Left ventricle myocardium inferior (tissue), 1 donor: ENCODE measurements around the gene PLAC1. TPM values are rescaled to one million over a fixed set of nuclear protein-coding genes. Genes with fewer than 3 reads are reported as not detected.

Experiments used
- DNase-seq: peaks from one replicate; pipeline ENCODE4 v3.0.0-alpha.2; 2020
- H3K27ac ChIP-seq: fragments of 200-600 bp; replicated peaks from 2 replicates; pipeline ENCODE4 v1.8.0; 2021
- H3K27me3 ChIP-seq: fragments of 200-600 bp; 2 replicates; pipeline ENCODE4 v1.8.0; 2021; ENCODE audit warnings: low read depth
- H3K36me3 ChIP-seq: fragments of 200-600 bp; 2 replicates; pipeline ENCODE4 v1.8.0; 2021
- H3K4me1 ChIP-seq: fragments of 200-600 bp; 2 replicates; pipeline ENCODE4 v1.8.0; 2021
- H3K4me3 ChIP-seq: fragments of 200-600 bp; 2 replicates; pipeline ENCODE4 v1.8.0; 2021; ENCODE audit warnings: mild to moderate bottlenecking, moderate library complexity
- H3K9me3 ChIP-seq: fragments of 200-600 bp; replicated peaks from 2 replicates; pipeline ENCODE4 v1.8.0; 2021
- CTCF ChIP-seq: fragments of 200-600 bp; IDR thresholded peaks from 2 replicates; pipeline ENCODE4 v1.8.0; 2021; ENCODE audit warnings: antibody characterized with exemption, mild to moderate bottlenecking, borderline replicate concordance
- intact Hi-C: fragments of 100-400 bp; cut with micrococcal nuclease; formaldehyde crosslinking; loops from one replicate; pipeline ENCODE4 v1.11.0; 2022
- total RNA-seq: library from RNA; stranded (reverse); fragmentation: NEBNext Ultra II Directional; extraction: Animal tissue kit (Norgen Biotek cat#: 25700); gene quantifications from one replicate; pipeline ENCODE4 v1.2.1, GENCODE V29; 2021
- donor health status: DM: no; HTN: yes; CAD: no; lungs with severe emphysema.

The PLAC1 gene
- total RNA-seq, 1 donor from 2014 or later: not detected

- no peak for DNase-seq
- intact Hi-C loops: no loop called here
- Histone ChIP-seq H3K9me3 (no peaks in the 10 kb centered on the region), H3K36me3 (no peaks in the 10 kb centered on the region), H3K27me3 (no peaks in the 10 kb centered on the region), H3K4me1 (no peaks in the 10 kb centered on the region), H3K27ac (no peak overlapping the region), H3K4me3 (no peak overlapping the region)
- no peak for TF ChIP-seq CTCF
Measured at GRCh38 chrX:134685668-134686067, 27.4 kb upstream of the PLAC1 start.

GRCh38 chrX:134684956-134685355, 26.7 kb upstream of the PLAC1 start:
- no peak for DNase-seq
- Histone ChIP-seq H3K4me3 (no peak overlapping the region), H3K27ac (no peak overlapping the region), H3K36me3 (no peaks in the 10 kb centered on the region), H3K9me3 (no peaks in the 10 kb centered on the region), H3K27me3 (no peaks in the 10 kb centered on the region), H3K4me1 (no peaks in the 10 kb centered on the region)
- no peak for TF ChIP-seq CTCF
- intact Hi-C loops: no loop called here

- no peaks in the 10 kb centered on the region for H3K4me1 ChIP-seq
- TF ChIP-seq CTCF: no peak
- DNase-seq: no peak
- no peaks in the 10 kb centered on the region for H3K36me3 ChIP-seq
- H3K9me3 ChIP-seq: no peaks in the 10 kb centered on the region
- H3K27ac ChIP-seq: no peak overlapping the region
- no peak overlapping the region for H3K4me3 ChIP-seq
- no peaks in the 10 kb centered on the region for H3K27me3 ChIP-seq
- intact Hi-C loops: no loop called here
Measured at GRCh38 chrX:134683351-134684005, 25.2 kb upstream of the PLAC1 start.

- DNase-seq: no peak
- H3K36me3 ChIP-seq: no peaks in the 10 kb centered on the region
- no peak overlapping the region for H3K4me3 ChIP-seq
- H3K27me3 ChIP-seq: no peaks in the 10 kb centered on the region
- H3K27ac ChIP-seq: no peak overlapping the region
- no peaks in the 10 kb centered on the region for H3K9me3 ChIP-seq
- TF ChIP-seq CTCF: no peak
- H3K4me1 ChIP-seq: no peaks in the 10 kb centered on the region
- intact Hi-C loops: no loop called here
Measured at GRCh38 chrX:134682081-134682480, 23.8 kb upstream of the PLAC1 start.

GRCh38 chrX:134679644-134680043, 21.4 kb upstream of the PLAC1 start:
- DNase-seq: no peak
- no peaks in the 10 kb centered on the region for H3K9me3 ChIP-seq
- no peak overlapping the region for H3K27ac ChIP-seq
- H3K36me3 ChIP-seq: no peaks in the 10 kb centered on the region
- H3K4me1 ChIP-seq: no peaks in the 10 kb centered on the region
- no peak for TF ChIP-seq CTCF
- H3K4me3 ChIP-seq: no peak overlapping the region
- H3K27me3 ChIP-seq: no peaks in the 10 kb centered on the region
- intact Hi-C loops: no loop called here
